Fibroblast of lung (primary cell): ENCODE results near the gene SP140L.

Source experiments
- EZH2 ChIP-seq: IDR thresholded peaks from 2 replicates; pipeline ENCODE4 v1.5.1; 2012; ENCODE audit warnings: low read length, control low read depth, mild to moderate bottlenecking; ENCODE audit errors: missing control alignments
- TF ChIP-seq, protein P1 (sequence below), 2 donors: IDR thresholded peaks in 1 of 2; conservative IDR thresholded peaks in 1 of 2; 1 replicate in 1 of 2; 2 replicates in 1 of 2; pipeline ENCODE4 v1.5.1; 2011 to 2012; ENCODE audit warnings: low read length in 2 of 2, control low read depth in 1 of 2, inconsistent platforms in 1 of 2, low read depth in 1 of 2, mild to moderate bottlenecking in 1 of 2

DNA sequence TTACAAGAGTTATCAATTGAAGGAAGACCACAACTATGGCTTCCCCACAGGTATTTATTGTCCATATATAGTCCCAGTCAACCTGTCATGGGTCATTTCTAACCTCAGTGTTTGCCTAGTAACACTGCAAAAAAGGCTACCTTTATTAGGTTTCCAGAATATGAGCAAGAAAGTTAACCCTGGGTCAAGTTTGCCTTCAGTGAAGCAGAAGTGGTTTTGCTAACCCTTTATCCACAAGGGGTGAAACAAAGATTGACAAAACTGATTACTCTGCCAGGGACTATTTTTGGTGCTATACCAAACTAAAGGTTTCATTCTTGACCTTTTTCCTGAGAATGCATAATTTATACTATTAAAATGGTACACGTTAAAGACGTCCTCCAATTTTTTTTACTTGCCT, 117.8 kb downstream of the SP140L start:
- TF ChIP-seq, protein P1, sequence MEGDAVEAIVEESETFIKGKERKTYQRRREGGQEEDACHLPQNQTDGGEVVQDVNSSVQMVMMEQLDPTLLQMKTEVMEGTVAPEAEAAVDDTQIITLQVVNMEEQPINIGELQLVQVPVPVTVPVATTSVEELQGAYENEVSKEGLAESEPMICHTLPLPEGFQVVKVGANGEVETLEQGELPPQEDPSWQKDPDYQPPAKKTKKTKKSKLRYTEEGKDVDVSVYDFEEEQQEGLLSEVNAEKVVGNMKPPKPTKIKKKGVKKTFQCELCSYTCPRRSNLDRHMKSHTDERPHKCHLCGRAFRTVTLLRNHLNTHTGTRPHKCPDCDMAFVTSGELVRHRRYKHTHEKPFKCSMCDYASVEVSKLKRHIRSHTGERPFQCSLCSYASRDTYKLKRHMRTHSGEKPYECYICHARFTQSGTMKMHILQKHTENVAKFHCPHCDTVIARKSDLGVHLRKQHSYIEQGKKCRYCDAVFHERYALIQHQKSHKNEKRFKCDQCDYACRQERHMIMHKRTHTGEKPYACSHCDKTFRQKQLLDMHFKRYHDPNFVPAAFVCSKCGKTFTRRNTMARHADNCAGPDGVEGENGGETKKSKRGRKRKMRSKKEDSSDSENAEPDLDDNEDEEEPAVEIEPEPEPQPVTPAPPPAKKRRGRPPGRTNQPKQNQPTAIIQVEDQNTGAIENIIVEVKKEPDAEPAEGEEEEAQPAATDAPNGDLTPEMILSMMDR (conservative IDR thresholded peaks at IDR 0.05 in 1 of 2, IDR thresholded peaks at IDR 0.05 in 1 of 2; ENCODE audit: low read depth in 1 of 2, low read length in 2 of 2), result no peak
- no peak for TF ChIP-seq EZH2
